Large intestine (tissue), 3 donors: ENCODE results near the gene MYH16. TPM values are rescaled to one million over a fixed set of nuclear protein-coding genes. Genes with fewer than 3 reads are reported as not detected.
"Not testable (repeated sequence)": the region's sequence is repeated elsewhere in the genome, so short reads cannot be mapped to it uniquely, and the experiment has no call there.

ENCODE experiments used
- DNase-seq, 2 donors: peaks; one replicate each; pipeline versions ENCODE4 v3.0.0 to v3.0.0-alpha.2; 2013
- H3K27ac ChIP-seq: one replicate; pipeline ENCODE4 v1.5.1; 2013; ENCODE audit warnings: low read length
- H3K27me3 ChIP-seq: 2 replicates; pipeline ENCODE4 v1.6.1; 2013; ENCODE audit warnings: low read length; ENCODE audit not compliant: control insufficient read depth, insufficient read depth
- H3K36me3 ChIP-seq: 2 replicates; pipeline ENCODE4 v1.6.1; 2013; ENCODE audit warnings: low read length; ENCODE audit not compliant: control insufficient read depth, insufficient read depth
- H3K4me1 ChIP-seq: one replicate; pipeline ENCODE4 v1.6.1; 2013; ENCODE audit warnings: low read length; ENCODE audit not compliant: control insufficient read depth, insufficient read depth
- H3K4me3 ChIP-seq: one replicate; pipeline ENCODE4 v1.5.1; 2013; ENCODE audit warnings: low read length
- H3K9me3 ChIP-seq: one replicate; pipeline ENCODE4 v1.6.1; 2013; ENCODE audit warnings: mild to moderate bottlenecking, low read depth, low read length, moderate library complexity; ENCODE audit not compliant: control insufficient read depth
- WGBS: methylation state at CpG from one replicate; pipeline ENCODE4 v1.1.5; 2013; ENCODE audit warnings: low lambda C conversion rate; ENCODE audit not compliant: insufficient coverage; 5-methylcytosine and 5-hydroxymethylcytosine counted together
- polyA plus RNA-seq: library from polyadenylated mRNA; unstranded; fragments of 120-200 nt; gene quantifications from one replicate; pipeline ENCODE4 v1.2.1, GENCODE V29; 2013

MYH16 gene
- polyA plus RNA-seq, 1 donor = 0.01 TPM

GRCh38 chr7:99322659-99323058, 50.0 kb downstream of the MYH16 start:
- H3K9me3 ChIP-seq, H3K36me3 ChIP-seq, DNase-seq, H3K27me3 ChIP-seq, H3K4me3 ChIP-seq, H3K27ac ChIP-seq: not testable (repeated sequence)
- no CpG with 5 or more reads among the region's 6 CpGs for WGBS
- peaks cover 13% of the 10 kb centered on the region for H3K4me1 ChIP-seq

- DNase-seq = no peak
- Histone ChIP-seq H3K27ac (no peak overlapping the region), H3K4me1 (peaks cover 20% of the 10 kb centered on the region), H3K4me3 (no peak overlapping the region), H3K27me3 (no peaks in the 10 kb centered on the region), H3K36me3 (no peaks in the 10 kb centered on the region), H3K9me3 (no peaks in the 10 kb centered on the region)
- WGBS = no CpG with 5 or more reads among the region's 14 CpGs
These were observed 51.9 kb downstream of the MYH16 start for GRCh38 chr7:99324559-99324958.

- Histone ChIP-seq H3K4me1 (peaks cover 25% of the 10 kb centered on the region), H3K36me3 (no peaks in the 10 kb centered on the region), H3K27ac (peak overlapping the region; percentile 84), H3K9me3 (no peaks in the 10 kb centered on the region), H3K27me3 (no peaks in the 10 kb centered on the region), H3K4me3 (peak overlapping the region; percentile 93)
- no CpG with 5 or more reads among the region's 14 CpGs for WGBS
- DNase-seq = peak in 1 of 2 donors; percentile 20
These were observed 52.4 kb downstream of the MYH16 start for GRCh38 chr7:99325001-99325493.

- no peaks in the 10 kb centered on the region for H3K36me3 ChIP-seq
- no CpG with 5 or more reads among the region's 82 CpGs for WGBS
- no peaks in the 10 kb centered on the region for H3K27me3 ChIP-seq
- peaks cover 27% of the 10 kb centered on the region for H3K4me1 ChIP-seq
- H3K27ac ChIP-seq = peak within 1 kb of the TSS; percentile 84
- H3K9me3 ChIP-seq = no peaks in the 10 kb centered on the region
- peak; percentile 95 to 96 for DNase-seq
- H3K4me3 ChIP-seq = peak within 1 kb of the TSS; percentile 93
These were observed 53.2 kb downstream of the MYH16 start, which contains the start of gene ARPC1A for GRCh38 chr7:99325592-99326407. ARPC1A (plus strand) TSS chr7:99325898; CDS start chr7:99333354, 7,456 bp downstream.

- WGBS = no CpG with 5 or more reads among the region's 10 CpGs
- H3K4me3 ChIP-seq = peak overlapping the region; percentile 93
- H3K4me1 ChIP-seq = peaks cover 32% of the 10 kb centered on the region
These were observed 53.8 kb downstream of the MYH16 start for GRCh38 chr7:99326408-99326782.

GRCh38 chr7:99330314-99330961, 57.8 kb downstream of the MYH16 start:
- H3K36me3 ChIP-seq = peaks cover 17% of the 10 kb centered on the region
- peak; percentile 86 to 94 for DNase-seq
- peak overlapping the region; percentile 87 for H3K27ac ChIP-seq
- WGBS = no CpG with 5 or more reads among the region's 8 CpGs
- H3K9me3 ChIP-seq, H3K4me3 ChIP-seq, H3K27me3 ChIP-seq: not testable (repeated sequence)
- peaks cover 30% of the 10 kb centered on the region for H3K4me1 ChIP-seq

More at GRCh38 chr7:99326408-99326782, 53.8 kb downstream of the MYH16 start:
- H3K27me3 ChIP-seq = no peaks in the 10 kb centered on the region
- no peaks in the 10 kb centered on the region for H3K36me3 ChIP-seq
- H3K27ac ChIP-seq = peak overlapping the region; percentile 84
- no peak for DNase-seq
- no peaks in the 10 kb centered on the region for H3K9me3 ChIP-seq

GRCh38 chr7:99331002-99331401, 58.4 kb downstream of the MYH16 start:
- Histone ChIP-seq H3K9me3 (no peaks in the 10 kb centered on the region), H3K4me1 (peaks cover 30% of the 10 kb centered on the region), H3K4me3 (no peak overlapping the region), H3K27me3 (no peaks in the 10 kb centered on the region), H3K36me3 (peaks cover 20% of the 10 kb centered on the region), H3K27ac (peak overlapping the region; percentile 87)
- no peak for DNase-seq
- 57% methylated on average over 1 of the region's 2 CpGs for WGBS

- WGBS = 100% methylated on average over 1 of the region's 3 CpGs
These were observed 67.0 kb downstream of the MYH16 start for GRCh38 chr7:99339595-99339994.

GRCh38 chr7:99340659-99341058, 68.0 kb downstream of the MYH16 start:
- Histone ChIP-seq H3K27ac (no peak overlapping the region), H3K36me3 (peaks cover 65% of the 10 kb centered on the region), H3K27me3 (no peaks in the 10 kb centered on the region), H3K4me1 (no peaks in the 10 kb centered on the region), H3K4me3 (no peak overlapping the region), H3K9me3 (no peaks in the 10 kb centered on the region)
- WGBS = no CpG with 5 or more reads among the region's 3 CpGs
- DNase-seq = no peak

More at GRCh38 chr7:99339595-99339994, 67.0 kb downstream of the MYH16 start:
- Histone ChIP-seq H3K4me1 (no peaks in the 10 kb centered on the region), H3K36me3 (peaks cover 65% of the 10 kb centered on the region), H3K27ac (no peak overlapping the region), H3K27me3 (no peaks in the 10 kb centered on the region), H3K9me3 (no peaks in the 10 kb centered on the region), H3K4me3 (no peak overlapping the region)
- no peak for DNase-seq

GRCh38 chr7:99344061-99344647, 71.5 kb downstream of the MYH16 start:
- H3K4me3 ChIP-seq = no peak overlapping the region
- no peak overlapping the region for H3K27ac ChIP-seq
- no peaks in the 10 kb centered on the region for H3K4me1 ChIP-seq
- 85% methylated on average over 2 of the region's 13 CpGs for WGBS
- peaks cover 59% of the 10 kb centered on the region for H3K36me3 ChIP-seq
- DNase-seq = no peak
- H3K27me3 ChIP-seq = no peaks in the 10 kb centered on the region
- no peaks in the 10 kb centered on the region for H3K9me3 ChIP-seq
